Activated B cell treated with CpG ODN at 0.5 μM for 24 hours (primary cell): Measurements from ENCODE around the gene OPTC. TPM values are rescaled to one million over a fixed set of nuclear protein-coding genes. Genes with fewer than 3 reads are reported as not detected.

Experiments
- ATAC-seq: fragments of 200-7000 bp; cut with Tn5 transposase; one replicate; pipeline ENCODE4 v1.10.0; 2021; ENCODE audit warnings: low read depth, mild to moderate bottlenecking, moderate library complexity
- CTCF ChIA-PET: fragments of 350-600 bp; sonication (Branson Sonifier 250); formaldehyde crosslinking; loops from one replicate; lab custom pipeline; 2021; ENCODE audit warnings: antibody characterized with exemption; lab: Charles Lee
- POLR2A ChIA-PET: fragments of 350-600 bp; sonication (Branson Sonifier 250); formaldehyde crosslinking; loops from one replicate; lab custom pipeline; 2021; ENCODE audit warnings: antibody characterized with exemption; lab: Charles Lee
- DNase-seq: peaks from one replicate; pipeline ENCODE4 v3.0.0; 2022
- H3K27ac Mint-ChIP-seq: one replicate; pipeline ENCODE4 v1.8.0; 2020; ENCODE audit warnings: mixed read lengths
- H3K27me3 Mint-ChIP-seq: one replicate; pipeline ENCODE4 v1.8.0; 2021; ENCODE audit warnings: mixed read lengths
- H3K36me3 Mint-ChIP-seq: one replicate; pipeline ENCODE4 v1.8.0; 2021; ENCODE audit warnings: low read depth, mixed read lengths
- H3K4me1 Mint-ChIP-seq: one replicate; pipeline ENCODE4 v1.8.0; 2021; ENCODE audit warnings: mixed read lengths
- H3K4me3 Mint-ChIP-seq: one replicate; pipeline ENCODE4 v1.8.0; 2020; ENCODE audit warnings: mild to moderate bottlenecking, mixed read lengths
- H3K9me3 Mint-ChIP-seq: one replicate; pipeline ENCODE4 v1.8.0; 2020; ENCODE audit warnings: mixed read lengths
- intact Hi-C: fragments of 100-400 bp; cut with micrococcal nuclease; formaldehyde crosslinking; loops from one replicate; pipeline ENCODE4 v1.15.1; 2024
- total RNA-seq: library from RNA; stranded (reverse); gene quantifications from 2 replicates; pipeline ENCODE4 v1.2.3, GENCODE V29; 2022
- TF ChIP-seq, protein P1 (sequence below): fragments of 200-600 bp; IDR thresholded peaks from one replicate; pipeline ENCODE4 v1.8.0; 2022; ENCODE audit warnings: antibody characterized with exemption, mild to moderate bottlenecking

OPTC gene
- total RNA-seq, 1 donor from 2014 or later: not detected

DNA sequence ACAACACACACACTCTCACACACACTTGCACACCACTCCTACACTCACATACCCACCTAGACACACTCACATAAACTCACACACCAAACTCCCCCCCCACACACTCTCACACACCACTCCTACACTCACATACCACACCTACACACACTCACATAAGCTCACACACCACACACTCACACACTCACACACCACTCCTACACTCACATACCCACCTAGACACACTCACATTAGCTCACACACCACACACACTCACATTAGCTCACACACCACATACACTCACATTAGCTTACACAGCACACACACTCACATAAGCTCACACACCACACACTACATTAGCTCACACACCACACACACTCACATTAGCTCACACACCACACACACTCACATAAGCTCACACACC, 33.1 kb downstream of the OPTC start:
- DNase-seq: no peak
- no peaks in the 10 kb centered on the region for H3K36me3 Mint-ChIP-seq
- ChIA-PET POLR2A (no interaction called here), CTCF (no interaction called here)
- H3K27me3 Mint-ChIP-seq: no peaks in the 10 kb centered on the region
- H3K9me3 Mint-ChIP-seq: no peaks in the 10 kb centered on the region
- no peaks in the 10 kb centered on the region for H3K4me1 Mint-ChIP-seq
- TF ChIP-seq, protein P1, sequence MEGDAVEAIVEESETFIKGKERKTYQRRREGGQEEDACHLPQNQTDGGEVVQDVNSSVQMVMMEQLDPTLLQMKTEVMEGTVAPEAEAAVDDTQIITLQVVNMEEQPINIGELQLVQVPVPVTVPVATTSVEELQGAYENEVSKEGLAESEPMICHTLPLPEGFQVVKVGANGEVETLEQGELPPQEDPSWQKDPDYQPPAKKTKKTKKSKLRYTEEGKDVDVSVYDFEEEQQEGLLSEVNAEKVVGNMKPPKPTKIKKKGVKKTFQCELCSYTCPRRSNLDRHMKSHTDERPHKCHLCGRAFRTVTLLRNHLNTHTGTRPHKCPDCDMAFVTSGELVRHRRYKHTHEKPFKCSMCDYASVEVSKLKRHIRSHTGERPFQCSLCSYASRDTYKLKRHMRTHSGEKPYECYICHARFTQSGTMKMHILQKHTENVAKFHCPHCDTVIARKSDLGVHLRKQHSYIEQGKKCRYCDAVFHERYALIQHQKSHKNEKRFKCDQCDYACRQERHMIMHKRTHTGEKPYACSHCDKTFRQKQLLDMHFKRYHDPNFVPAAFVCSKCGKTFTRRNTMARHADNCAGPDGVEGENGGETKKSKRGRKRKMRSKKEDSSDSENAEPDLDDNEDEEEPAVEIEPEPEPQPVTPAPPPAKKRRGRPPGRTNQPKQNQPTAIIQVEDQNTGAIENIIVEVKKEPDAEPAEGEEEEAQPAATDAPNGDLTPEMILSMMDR: no peak
- ATAC-seq: no peak
- intact Hi-C loops: loop anchor here (5.0 kb wide), 1 partner anchor 780 kb away; no protein-coding TSS in a partner anchor
- H3K4me3 Mint-ChIP-seq: no peak overlapping the region
- no peak overlapping the region for H3K27ac Mint-ChIP-seq

DNA sequence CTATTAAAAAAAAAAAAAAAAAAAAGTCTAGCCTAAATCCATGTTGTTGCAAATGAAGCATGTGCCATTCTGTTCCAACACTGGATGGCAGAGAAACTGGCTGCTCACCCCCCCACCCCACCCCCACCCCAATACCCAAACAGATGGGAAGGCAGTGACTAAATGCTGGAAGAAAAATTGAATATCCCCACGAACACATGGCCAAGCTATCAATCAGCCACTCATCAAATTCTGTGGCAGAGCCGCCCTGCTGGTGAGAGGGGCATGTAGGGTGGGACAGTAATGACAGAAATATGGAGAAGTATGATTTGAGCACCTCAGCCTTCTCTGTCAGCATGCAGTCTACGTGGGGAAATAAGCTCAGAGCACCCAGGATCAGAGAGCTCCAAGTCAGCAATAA, 34.1 kb downstream of the OPTC start:
- Mint-ChIP-seq H3K9me3 (no peaks in the 10 kb centered on the region), H3K27ac (no peak overlapping the region), H3K36me3 (no peaks in the 10 kb centered on the region), H3K4me3 (no peak overlapping the region), H3K4me1 (no peaks in the 10 kb centered on the region), H3K27me3 (no peaks in the 10 kb centered on the region)
- no peak for ATAC-seq
- DNase-seq: no peak
- ChIA-PET POLR2A (no interaction called here), CTCF (interaction anchor here (0.6 to 0.7 kb wide), 2 partner anchors 47 to 404 kb away, joined by 3 read pairs; no protein-coding TSS in a partner anchor)
- TF ChIP-seq, protein P1: no peak
- intact Hi-C loops: loop anchor here (5.0 kb wide), 1 partner anchor 781 kb away; no protein-coding TSS in a partner anchor

DNA sequence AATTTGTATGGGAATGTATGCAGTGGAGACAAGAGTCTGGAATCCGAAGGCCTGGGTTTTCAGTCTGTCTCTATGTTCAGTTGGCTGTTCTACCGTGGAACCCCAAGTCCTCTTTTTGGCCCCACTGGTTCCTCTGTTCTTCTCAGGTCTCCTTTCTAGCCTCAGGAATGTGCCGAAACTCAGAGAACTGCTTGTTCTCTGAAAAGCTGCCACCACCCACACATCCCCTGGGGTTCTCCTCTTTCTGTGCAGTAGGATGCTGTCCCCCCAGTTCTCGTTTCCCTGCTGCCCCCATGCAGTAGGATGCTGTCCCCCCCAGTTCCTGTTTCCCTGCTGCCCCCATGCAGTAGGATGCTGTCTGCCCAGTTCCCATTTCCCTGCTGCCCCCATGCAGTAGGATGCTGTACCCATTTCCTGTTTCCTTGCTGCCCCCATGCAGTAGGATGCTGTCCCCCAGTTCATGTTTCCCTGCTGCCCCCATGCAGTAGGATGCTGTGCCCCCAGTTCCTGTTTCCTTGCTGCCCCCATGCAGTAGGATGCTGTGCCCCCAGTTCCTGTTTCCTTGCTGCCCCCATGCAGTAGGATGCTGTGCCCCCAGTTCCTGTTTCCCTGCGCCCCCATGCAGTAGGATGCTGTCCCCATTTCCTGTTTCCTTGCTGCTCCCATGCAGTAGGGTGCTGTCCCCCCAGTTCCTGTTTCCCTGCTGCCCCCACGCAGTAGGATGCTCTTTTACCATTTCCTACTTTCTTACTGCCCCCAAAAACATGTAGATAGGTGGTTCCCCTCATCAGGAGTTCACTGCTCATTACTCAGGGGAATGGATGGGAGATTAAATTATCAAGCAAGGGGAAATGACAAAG, 35.3 kb downstream of the OPTC start:
- Mint-ChIP-seq H3K27ac (no peak overlapping the region), H3K4me3 (no peak overlapping the region), H3K9me3 (no peaks in the 10 kb centered on the region), H3K36me3 (no peaks in the 10 kb centered on the region), H3K4me1 (no peaks in the 10 kb centered on the region), H3K27me3 (no peaks in the 10 kb centered on the region)
- DNase-seq (no peak), ATAC-seq (no peak)
- CTCF ChIA-PET: no interaction called here
- TF ChIP-seq, protein P1: no peak
- POLR2A ChIA-PET: no interaction called here
- intact Hi-C loops: loop anchor here (5.0 kb wide), 1 partner anchor 782 kb away; no protein-coding TSS in a partner anchor

DNA sequence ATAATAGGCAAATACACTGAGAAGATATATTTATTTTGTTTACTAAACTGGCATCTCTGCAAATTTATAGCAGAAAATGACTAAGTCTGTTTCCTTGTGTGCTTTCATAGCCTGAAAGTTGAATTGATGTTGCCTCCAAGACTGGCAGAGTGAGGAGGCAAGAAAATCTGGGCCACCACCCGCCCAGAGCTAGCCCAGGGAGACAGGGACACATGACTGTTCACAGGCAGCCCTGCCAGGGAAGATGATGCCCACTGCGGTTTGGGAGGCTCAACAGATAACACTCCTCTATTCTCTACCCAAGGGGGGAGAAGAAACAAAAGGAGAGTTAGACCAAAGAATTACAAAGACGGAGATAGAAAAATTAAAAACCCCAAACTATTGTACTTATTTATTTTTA, 37.1 kb downstream of the OPTC start:
- H3K4me3 Mint-ChIP-seq: no peak overlapping the region
- CTCF ChIA-PET: interaction anchor here (0.6 kb wide), 1 partner anchor 671 kb away, joined by 3 read pairs; no protein-coding TSS in a partner anchor

DNA sequence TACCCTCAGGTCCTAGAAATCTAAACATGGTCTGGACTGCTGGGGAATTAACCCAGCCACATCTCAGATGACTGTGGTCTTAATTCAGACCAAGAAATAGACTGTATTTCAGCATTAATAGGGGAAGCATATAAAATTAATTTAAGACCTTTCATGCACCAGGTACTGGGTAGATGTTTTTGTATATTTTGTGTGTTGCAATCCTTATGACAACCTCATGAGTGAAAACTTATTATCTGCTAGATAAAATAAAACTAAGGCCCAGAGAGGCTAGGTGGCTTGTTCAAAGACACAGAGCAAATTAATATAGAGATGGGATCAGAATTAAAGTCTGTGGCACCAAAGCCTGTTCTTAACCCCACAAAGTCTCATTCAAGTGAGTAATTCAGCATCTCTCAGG, 40.1 kb downstream of the OPTC start:
- ChIA-PET CTCF (no interaction called here), POLR2A (no interaction called here)
- H3K9me3 Mint-ChIP-seq: no peaks in the 10 kb centered on the region
- no peak for ATAC-seq
- DNase-seq: no peak
- H3K4me3 Mint-ChIP-seq: no peak overlapping the region
- intact Hi-C loops: no loop called here
- H3K36me3 Mint-ChIP-seq: no peaks in the 10 kb centered on the region
- no peaks in the 10 kb centered on the region for H3K4me1 Mint-ChIP-seq
- H3K27ac Mint-ChIP-seq: no peak overlapping the region
- H3K27me3 Mint-ChIP-seq: peaks cover 19% of the 10 kb centered on the region
- TF ChIP-seq, protein P1: no peak

More for the DNA sequence above, 37.1 kb downstream of the OPTC start:
- Mint-ChIP-seq H3K27me3 (peaks cover 10% of the 10 kb centered on the region), H3K9me3 (no peaks in the 10 kb centered on the region), H3K4me1 (no peaks in the 10 kb centered on the region), H3K27ac (no peak overlapping the region), H3K36me3 (no peaks in the 10 kb centered on the region)
- POLR2A ChIA-PET: no interaction called here
- no peak for ATAC-seq
- DNase-seq: no peak
- TF ChIP-seq, protein P1: no peak
- intact Hi-C loops: no loop called here
